H1 (cell line): Measurements from ENCODE around the gene ANKRD66. TPM values are rescaled to one million over a fixed set of nuclear protein-coding genes. Genes with fewer than 3 reads are reported as not detected.

Experiments
- CTCF ChIA-PET: fragments of 300-600 bp; sonication (Branson Sonifier 250); formaldehyde crosslinking; loops from one replicate; lab custom pipeline; 2021; ENCODE audit not compliant: partially characterized antibody; lab: Charles Lee
- POLR2A ChIA-PET: fragments of 300-600 bp; sonication (Branson Sonifier 250); formaldehyde crosslinking; loops from one replicate; lab custom pipeline; 2021; ENCODE audit warnings: inconsistent platforms; ENCODE audit not compliant: partially characterized antibody; lab: Charles Lee
- DNase-seq, 2 experiments: peaks; one replicate each; pipeline versions ENCODE4 v3.0.0 to v3.0.0-alpha.2; 2010 to 2022; ENCODE audit warnings: low spot score in 2 of 2, low read depth in 1 of 2, mixed read lengths in 1 of 2
- FAIRE-seq: peaks from 2 replicates; lab custom pipeline; 2011; peaks lifted over from hg19 to GRCh38; lab: Jason Lieb, UNC
- H2AFZ ChIP-seq: 2 replicates; pipeline ENCODE4 v1.8.1; 2012; ENCODE audit warnings: low read length, inconsistent platforms
- H2AK5ac ChIP-seq: 2 replicates; pipeline ENCODE4 v1.6.1; 2013; ENCODE audit warnings: low read depth, low read length
- H2BK120ac ChIP-seq: replicated peaks from 2 replicates; pipeline ENCODE3; 2013; ENCODE audit warnings: low read depth, low read length, inconsistent platforms
- H2BK12ac ChIP-seq: 2 replicates; pipeline ENCODE4 v1.6.1; 2013; ENCODE audit warnings: low read depth, low read length
- H2BK15ac ChIP-seq: 2 replicates; pipeline ENCODE4 v1.6.1; 2013; ENCODE audit warnings: low read length
- H2BK20ac ChIP-seq: 2 replicates; pipeline ENCODE4 v1.6.1; 2013; ENCODE audit warnings: low read length
- H2BK5ac ChIP-seq: 2 replicates; pipeline ENCODE4 v1.6.1; 2013; ENCODE audit warnings: low read depth, low read length
- H3K14ac ChIP-seq: 2 replicates; pipeline ENCODE4 v1.6.1; 2013; ENCODE audit warnings: inconsistent platforms; ENCODE audit not compliant: insufficient read length
- H3K18ac ChIP-seq: 2 replicates; pipeline ENCODE4 v1.6.1; 2013; ENCODE audit warnings: low read length; ENCODE audit errors: extremely low read depth
- H3K23ac ChIP-seq: 2 replicates; pipeline ENCODE4 v1.6.1; 2013; ENCODE audit warnings: inconsistent platforms; ENCODE audit not compliant: insufficient read length
- H3K23me2 ChIP-seq: 2 replicates; pipeline ENCODE4 v1.6.1; 2013; ENCODE audit warnings: low read depth, low read length
- H3K27ac ChIP-seq: 2 replicates; pipeline ENCODE4 v1.6.1; 2011; ENCODE audit warnings: low read depth, low read length, inconsistent platforms
- H3K27me3 ChIP-seq, 4 experiments: replicated peaks in 1 of 4; 1 replicate in 1 of 4; 2 replicates in 3 of 4; pipeline versions ENCODE4 v1.6.1 to v1.8.1; 2011 to 2013; ENCODE audit warnings: low read length in 3 of 4, mild to moderate bottlenecking in 3 of 4, inconsistent platforms in 2 of 4, mixed read lengths in 2 of 4, moderate library complexity in 1 of 4; ENCODE audit not compliant: control insufficient read depth in 3 of 4, insufficient read depth in 3 of 4; ENCODE audit errors: extremely low read depth in 1 of 4
- H3K36me3 ChIP-seq, 4 experiments: 2 replicates each; pipeline versions ENCODE4 v1.6.1 to v1.8.1; 2011 to 2013; ENCODE audit warnings: mild to moderate bottlenecking in 4 of 4, low read length in 3 of 4, moderate library complexity in 2 of 4, control low read depth in 1 of 4, inconsistent platforms in 1 of 4; ENCODE audit not compliant: insufficient read depth in 4 of 4, control insufficient read depth in 2 of 4
- H3K4ac ChIP-seq: replicated peaks from 2 replicates; pipeline ENCODE3; 2013; ENCODE audit warnings: low read length, low read depth, mixed read lengths, inconsistent platforms; ENCODE audit not compliant: insufficient read length
- H3K4me1 ChIP-seq, 4 experiments: replicated peaks in 1 of 4; 1 replicate in 1 of 4; 2 replicates in 3 of 4; pipeline versions ENCODE4 v1.6.1 to v1.8.1; 2011 to 2013; ENCODE audit warnings: low read length in 3 of 4, inconsistent platforms in 2 of 4, mixed read lengths in 1 of 4; ENCODE audit not compliant: insufficient read depth in 4 of 4, control insufficient read depth in 3 of 4
- H3K4me2 ChIP-seq, 2 experiments: 2 replicates each; pipeline versions ENCODE4 v1.6.1 to v1.8.1; 2011 to 2013; ENCODE audit warnings: low read depth in 2 of 2, low read length in 2 of 2, control low read depth in 1 of 2, inconsistent platforms in 1 of 2, mild to moderate bottlenecking in 1 of 2; ENCODE audit not compliant: insufficient read depth in 1 of 2
- H3K4me3 ChIP-seq, 4 experiments: fragments of 200-600, 300-600 bp in 1 of 4; sonication (generic), shearing (Covaris generic), sonication (Bioruptor Twin) in 1 of 4; 2 replicates each; pipeline versions ENCODE4 v1.5.1 to v1.8.1; 2011 to 2016; ENCODE audit warnings: low read length in 4 of 4, low read depth in 3 of 4, control low read depth in 2 of 4, inconsistent platforms in 2 of 4, mild to moderate bottlenecking in 2 of 4, mixed read lengths in 1 of 4, moderate library complexity in 1 of 4; ENCODE audit not compliant: insufficient read depth in 2 of 4; ENCODE audit errors: extremely low read depth in 1 of 4
- H3K56ac ChIP-seq: replicated peaks from 2 replicates; pipeline ENCODE3; 2013; ENCODE audit warnings: low read depth, mild to moderate bottlenecking, mixed read lengths, low read length, inconsistent platforms; ENCODE audit not compliant: insufficient read length
- H3K79me1 ChIP-seq: 2 replicates; pipeline ENCODE4 v1.6.1; 2013; ENCODE audit warnings: low read depth, low read length, control low read depth
- H3K79me2 ChIP-seq, 2 experiments: 2 replicates each; pipeline versions ENCODE4 v1.6.1 to v1.8.1; 2012 to 2013; ENCODE audit warnings: low read length in 2 of 2, mild to moderate bottlenecking in 2 of 2, inconsistent platforms in 1 of 2; ENCODE audit not compliant: insufficient read depth in 2 of 2, control insufficient read depth in 1 of 2
- H3K9ac ChIP-seq, 4 experiments: replicated peaks in 1 of 4; 1 replicate in 1 of 4; 2 replicates in 3 of 4; pipeline versions ENCODE4 v1.6.1 to v1.8.1; 2011 to 2013; ENCODE audit warnings: low read depth in 3 of 4, low read length in 3 of 4, control low read depth in 2 of 4, mild to moderate bottlenecking in 2 of 4, moderate library complexity in 2 of 4, inconsistent platforms in 1 of 4; ENCODE audit errors: extremely low read depth in 1 of 4
- H3K9me3 ChIP-seq, 2 experiments: 2 replicates each; pipeline versions ENCODE4 v1.6.1 to v1.8.1; 2012 to 2013; ENCODE audit warnings: mild to moderate bottlenecking in 2 of 2, moderate library complexity in 2 of 2, control low read depth in 1 of 2, inconsistent platforms in 1 of 2, low read depth in 1 of 2, low read length in 1 of 2, mixed read lengths in 1 of 2; ENCODE audit not compliant: insufficient read depth in 2 of 2
- H4K20me1 ChIP-seq, 2 experiments: replicated peaks in 1 of 2; 2 replicates each; pipeline versions ENCODE3 to v1.8.1; 2011 to 2013; ENCODE audit warnings: inconsistent platforms in 2 of 2, low read length in 2 of 2, mild to moderate bottlenecking in 1 of 2; ENCODE audit not compliant: insufficient read depth in 2 of 2, control insufficient read depth in 1 of 2
- H4K5ac ChIP-seq: 2 replicates; pipeline ENCODE4 v1.6.1; 2013; ENCODE audit warnings: low read length, low read depth, mixed read lengths, inconsistent platforms; ENCODE audit not compliant: insufficient read length
- H4K8ac ChIP-seq: 2 replicates; pipeline ENCODE4 v1.8.0; 2013; ENCODE audit warnings: mild to moderate bottlenecking, moderate library complexity, low read length, inconsistent platforms; ENCODE audit not compliant: insufficient read depth; ENCODE audit errors: extremely low read depth
- H4K91ac ChIP-seq: replicated peaks from 2 replicates; pipeline ENCODE3; 2013; ENCODE audit warnings: low read length, mixed read lengths, inconsistent platforms; ENCODE audit not compliant: insufficient read length
- ASH2L ChIP-seq: fragments of 200-600, 300-600 bp; sonication (generic); IDR thresholded peaks from one replicate; pipeline ENCODE4 v1.7.1; 2017; ENCODE audit warnings: low read length
- CHD2 ChIP-seq: IDR thresholded peaks from 2 replicates; pipeline ENCODE4 v1.6.1; 2012; ENCODE audit warnings: low read length, improper control_type of control experiment
- CREB1 ChIP-seq: IDR thresholded peaks from 2 replicates; pipeline ENCODE4 v1.6.1; 2012; ENCODE audit warnings: inconsistent platforms
- GABPA ChIP-seq: IDR thresholded peaks from 2 replicates; pipeline ENCODE4 v1.6.1; 2011; ENCODE audit warnings: mild to moderate bottlenecking, low read length, moderate library complexity, borderline replicate concordance; ENCODE audit not compliant: insufficient read depth
- JUND ChIP-seq: IDR thresholded peaks from 2 replicates; pipeline ENCODE4 v1.6.1; 2011; ENCODE audit warnings: mild to moderate bottlenecking, improper control_type of control experiment, low read length
- SP1 ChIP-seq: IDR thresholded peaks from 2 replicates; pipeline ENCODE4 v1.6.1; 2011; ENCODE audit warnings: low read depth, low read length
- TAF7 ChIP-seq: optimal IDR thresholded peaks from 2 replicates; pipeline ENCODE3; 2011; ENCODE audit warnings: low read depth, mild to moderate bottlenecking, inconsistent platforms, low read length, moderate library complexity, borderline replicate concordance
- WGBS, 2 experiments: shearing (Covaris generic) in 1 of 2; methylation state at CpG; one replicate each; pipeline versions ENCODE4 v1.1.6 to v1.1.7; 2013 to 2015; ENCODE audit warnings: low lambda C conversion rate in 2 of 2, mixed read lengths in 2 of 2, inconsistent platforms in 1 of 2, low coverage in 1 of 2, missing lambda C conversion rate in 1 of 2; ENCODE audit not compliant: insufficient replicate concordance in 2 of 2, insufficient coverage in 1 of 2, insufficient read length in 1 of 2; ENCODE audit errors: extremely low coverage in 1 of 2, missing lambda C conversion rate in 1 of 2; 5-methylcytosine and 5-hydroxymethylcytosine counted together
- polyA plus RNA-seq, 7 experiments: library from polyadenylated mRNA; depleted of rRNA in 3 of 7; stranded (reverse) in 5 of 7; unstranded in 2 of 7; fragments of >200 nt in 5 of 7; fragments of 200-250 nt in 2 of 7; gene quantifications; 1 replicate in 5 of 7; 2 replicates in 1 of 7; 4 replicates in 1 of 7; pipeline versions ENCODE4 v1.2.1 to v1.2.3, GENCODE V29; 2011 to 2013; ENCODE audit warnings: missing spikeins in 2 of 7, mixed read lengths in 2 of 7
- total RNA-seq: library from RNA; stranded (reverse); fragmentation: NEBNext Ultra II Directional; extraction: Animal tissue kit (Norgen Biotek cat#: 25700); gene quantifications from 2 replicates; pipeline ENCODE4 v1.2.1, GENCODE V29; 2021
- TF ChIP-seq, protein P1 (sequence below): IDR thresholded peaks from 2 replicates; pipeline ENCODE4 v1.6.1; 2012; ENCODE audit warnings: low read length, inconsistent platforms

The ANKRD66 gene
- total and polyA plus RNA-seq, 2 of the 8 experiments (the other 6 are each of a cell fraction or from before 2014, with no cell fraction given) = 0.05 TPM; not detected in 1

DNA sequence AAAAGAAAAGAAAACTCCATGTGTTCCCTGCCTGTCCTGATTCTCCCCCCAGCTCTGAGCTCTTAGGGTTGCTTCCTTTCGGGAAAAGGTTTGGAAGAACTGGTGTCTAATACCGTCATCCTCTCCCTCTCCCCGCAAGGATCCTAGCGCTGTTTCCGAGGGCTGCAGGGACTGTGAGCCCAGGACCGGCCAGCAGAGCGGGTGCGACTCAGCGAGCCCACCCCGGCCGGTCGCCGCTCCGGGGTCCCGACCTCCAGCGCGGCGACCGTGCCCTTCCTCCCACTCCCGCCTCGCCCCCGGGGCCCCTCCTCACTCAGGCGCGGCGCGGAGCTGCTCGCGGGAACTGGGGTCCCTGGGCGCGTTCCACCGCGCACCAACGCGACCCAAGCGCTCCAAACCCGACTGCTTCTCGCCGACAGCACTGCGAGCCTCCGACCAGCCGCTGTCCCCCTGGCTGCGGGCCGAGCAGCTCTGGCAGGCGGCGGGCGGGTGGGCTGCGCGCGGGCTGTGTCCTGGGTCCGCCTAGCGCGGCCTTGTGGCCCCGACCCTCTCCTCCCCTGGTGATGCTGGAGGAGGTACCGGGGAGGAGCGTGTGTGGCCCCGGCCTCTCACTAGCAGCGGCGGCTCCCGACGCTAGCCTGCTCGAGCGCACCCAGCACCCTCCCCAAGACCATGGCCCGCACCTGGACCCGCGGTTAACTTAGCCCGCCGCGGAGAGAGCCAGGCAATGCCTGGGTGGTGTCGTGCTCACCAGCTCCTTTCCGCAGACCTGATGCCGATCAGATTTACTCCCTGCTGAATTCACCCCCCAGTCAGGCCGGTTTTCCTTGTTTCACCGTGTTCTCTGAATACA is 11.6 kb upstream of the ANKRD66 start, which contains the start of gene PLA2G7:
PLA2G7 (minus strand) TSS at position 509 of the 853 bp plus-strand sequence. CDS start 12,484 bp downstream, outside the sequence.
- no peak within 1 kb of the TSS for H2BK15ac ChIP-seq
- no peak within 1 kb of the TSS for H3K4ac ChIP-seq
- peaks cover 15% of the 10 kb centered on the region for H3K23me2 ChIP-seq
- H3K4me3 ChIP-seq = peak within 1 kb of the TSS; percentile 58 to 72 (median 67)
- H3K56ac ChIP-seq = no peak within 1 kb of the TSS
- H3K4me1 ChIP-seq = peaks cover 0 to 1% (median 0%) of the 10 kb centered on the region in 4 experiments; a peak in 3 of 7 replicates
- no peaks in the 10 kb centered on the region for H3K79me2 ChIP-seq
- peaks cover 0 to 21% (median 14%) of the 10 kb centered on the region in 4 experiments; a peak in 5 of 7 replicates for H3K27me3 ChIP-seq
- H3K9me3 ChIP-seq = no peaks in the 10 kb centered on the region
- no peak within 1 kb of the TSS for H2AK5ac ChIP-seq
- POLR2A ChIA-PET = interaction anchor here (0.7 to 2.7 kb wide), 6 partner anchors 12 to 564 kb away, joined by 3 to 15 read pairs (median 4); partner anchors contain the start of genes ANKRD66 and ENPP5
- H4K5ac ChIP-seq = no peak within 1 kb of the TSS
- no peak within 1 kb of the TSS for H2BK120ac ChIP-seq
- H3K27ac ChIP-seq = no peak within 1 kb of the TSS
- no peaks in the 10 kb centered on the region for H3K36me3 ChIP-seq
- no peak within 1 kb of the TSS for H3K23ac ChIP-seq
- no peaks in the 10 kb centered on the region for H3K79me1 ChIP-seq
- H2BK12ac ChIP-seq = peak within 1 kb of the TSS; percentile 62; the same call in 1 of the 2 replicates
- WGBS, 2 experiments = 2% methylated on average over 65 of the region's 73 CpGs; no CpG with 5 or more reads in 1 of the 2 experiments
- H2AFZ ChIP-seq = peak within 1 kb of the TSS; percentile 83
- no peaks in the 10 kb centered on the region for H4K20me1 ChIP-seq
- peak within 1 kb of the TSS; percentile 82 to 97 for H3K4me2 ChIP-seq
- peak within 1 kb of the TSS; percentile 68 for H4K8ac ChIP-seq
- no peak within 1 kb of the TSS; the same call in 1 of the 2 replicates for H2BK5ac ChIP-seq
- H3K9ac ChIP-seq = peak within 1 kb of the TSS; percentile 43 to 62 (median 52)
- CTCF ChIA-PET = interaction anchor here (0.7 to 4.9 kb wide), 14 partner anchors 11 to 515 kb away, joined by 3 to 41 read pairs (median 4); partner anchors contain the start of gene ANKRD66
- peak in 1 of 2 experiments; percentile 74 for DNase-seq
- H2BK20ac ChIP-seq = no peak within 1 kb of the TSS
- H4K91ac ChIP-seq = peak within 1 kb of the TSS; percentile 77
- no peak within 1 kb of the TSS for H3K14ac ChIP-seq
- H3K18ac ChIP-seq = peak within 1 kb of the TSS; percentile 57; the same call in 1 of the 2 replicates
- FAIRE-seq = no peak
- TF ChIP-seq CREB1 (no peak), TAF7 (no peak), ASH2L (peak; percentile 59), CHD2 (peak; percentile 47; the same call in 1 of the 2 replicates), JUND (no peak), SP1 (no peak), GABPA (no peak)
- TF ChIP-seq, protein P1, sequence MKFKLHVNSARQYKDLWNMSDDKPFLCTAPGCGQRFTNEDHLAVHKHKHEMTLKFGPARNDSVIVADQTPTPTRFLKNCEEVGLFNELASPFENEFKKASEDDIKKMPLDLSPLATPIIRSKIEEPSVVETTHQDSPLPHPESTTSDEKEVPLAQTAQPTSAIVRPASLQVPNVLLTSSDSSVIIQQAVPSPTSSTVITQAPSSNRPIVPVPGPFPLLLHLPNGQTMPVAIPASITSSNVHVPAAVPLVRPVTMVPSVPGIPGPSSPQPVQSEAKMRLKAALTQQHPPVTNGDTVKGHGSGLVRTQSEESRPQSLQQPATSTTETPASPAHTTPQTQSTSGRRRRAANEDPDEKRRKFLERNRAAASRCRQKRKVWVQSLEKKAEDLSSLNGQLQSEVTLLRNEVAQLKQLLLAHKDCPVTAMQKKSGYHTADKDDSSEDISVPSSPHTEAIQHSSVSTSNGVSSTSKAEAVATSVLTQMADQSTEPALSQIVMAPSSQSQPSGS = no peak
